Esophagus (tissue), 2 donors: Measurements from ENCODE around the gene CLHC1. TPM values are rescaled to one million over a fixed set of nuclear protein-coding genes. Genes with fewer than 3 reads are reported as not detected.

ENCODE experiments used
- H3K27ac ChIP-seq, 2 donors: one replicate each; pipeline ENCODE4 v1.5.1; 2013; ENCODE audit warnings: low read depth in 2 of 2, mild to moderate bottlenecking in 2 of 2, inconsistent platforms in 1 of 2, low read length in 1 of 2, moderate library complexity in 1 of 2
- H3K27me3 ChIP-seq, 2 donors: one replicate each; pipeline ENCODE4 v1.6.1; 2013; ENCODE audit warnings: low read length in 2 of 2, control low read depth in 1 of 2, mild to moderate bottlenecking in 1 of 2; ENCODE audit not compliant: insufficient read depth in 2 of 2, control insufficient read depth in 1 of 2
- H3K36me3 ChIP-seq, 2 donors: one replicate each; pipeline ENCODE4 v1.6.1; 2013; ENCODE audit warnings: low read length in 1 of 2; ENCODE audit not compliant: control insufficient read depth in 2 of 2, insufficient read depth in 2 of 2
- H3K4me1 ChIP-seq, 2 donors: one replicate each; pipeline ENCODE4 v1.6.1; 2013; ENCODE audit warnings: low read length in 1 of 2; ENCODE audit not compliant: control insufficient read depth in 2 of 2, insufficient read depth in 2 of 2
- H3K4me3 ChIP-seq, 2 donors: one replicate each; pipeline ENCODE4 v1.5.1; 2013; ENCODE audit warnings: low read length in 2 of 2, mild to moderate bottlenecking in 2 of 2, low read depth in 1 of 2, moderate library complexity in 1 of 2
- H3K9me3 ChIP-seq, 2 donors: one replicate each; pipeline ENCODE4 v1.6.1; 2013; ENCODE audit warnings: mild to moderate bottlenecking in 2 of 2, low read depth in 1 of 2, low read length in 1 of 2, moderate library complexity in 1 of 2; ENCODE audit not compliant: control insufficient read depth in 2 of 2, insufficient read depth in 1 of 2
- WGBS, 2 donors: extraction: QIAGEN DNeasy Blood & Tissue Kit; methylation state at CpG; one replicate each; pipeline ENCODE4 v1.1.7; 2013; 5-methylcytosine and 5-hydroxymethylcytosine counted together
- polyA plus RNA-seq, 2 donors: library from polyadenylated mRNA; stranded (reverse); fragments of 200-250 nt; gene quantifications; one replicate each; pipeline ENCODE4 v1.2.3, GENCODE V29; 2013
- donor health status: healthy with polysubstance abuse.
- donor health status: Bipolar disorder and iron deficiency.

Gene CLHC1
- polyA plus RNA-seq, 2 donors: 3.9 to 10.9 TPM

DNA sequence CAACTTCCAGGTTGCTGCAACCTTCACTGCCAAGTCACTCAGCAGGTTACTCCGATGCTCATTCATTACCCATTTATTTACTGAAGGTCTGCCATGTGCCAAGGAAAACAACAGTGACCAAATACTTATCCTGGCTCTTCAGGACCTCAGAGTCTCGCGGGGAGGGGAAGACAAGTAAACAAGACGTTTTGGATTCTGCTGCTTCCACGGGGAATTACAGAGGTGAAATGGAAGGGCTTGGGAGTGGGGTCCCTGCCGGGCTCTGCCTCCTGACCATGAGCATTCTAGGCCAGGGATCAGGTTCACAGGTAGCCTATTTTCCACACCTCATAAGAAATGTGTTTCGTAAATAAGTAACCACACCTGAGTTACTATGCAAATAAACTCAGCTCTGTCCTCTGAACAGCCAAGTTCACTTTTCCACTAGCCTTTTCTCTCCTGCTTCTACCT lies 68.1 kb downstream of the CLHC1 start:
- no peak overlapping the region for H3K4me3 ChIP-seq
- H3K9me3 ChIP-seq: no peaks in the 10 kb centered on the region
- no peak overlapping the region for H3K27ac ChIP-seq
- 46 to 52% methylated on average over 7 of the region's 7 CpGs for WGBS, 2 donors
- H3K36me3 ChIP-seq: no peaks in the 10 kb centered on the region
- H3K27me3 ChIP-seq: no peaks in the 10 kb centered on the region
- peaks cover 2 to 8% of the 10 kb centered on the region in 2 donors for H3K4me1 ChIP-seq

DNA sequence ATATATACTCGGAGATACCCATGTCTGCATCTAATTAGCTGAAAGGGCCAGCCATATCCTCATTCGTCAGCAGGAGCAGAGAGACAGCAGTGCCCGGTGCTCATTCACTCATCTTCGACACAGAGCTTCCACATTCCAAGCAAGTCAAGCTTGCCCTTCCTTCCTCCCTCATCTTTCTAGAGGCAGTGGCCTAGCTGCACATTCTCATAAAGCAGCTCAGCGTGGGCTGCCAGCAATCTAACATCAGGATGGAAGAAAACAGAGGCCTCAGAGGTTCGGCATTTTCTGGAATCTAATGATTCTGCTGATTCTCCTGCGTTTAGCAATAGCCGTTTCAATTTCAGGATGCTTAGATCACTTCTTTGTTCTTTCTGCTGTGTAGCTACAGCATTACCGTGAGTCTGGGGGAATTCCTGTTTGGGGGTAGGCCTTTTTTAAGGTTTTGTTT lies 68.8 kb downstream of the CLHC1 start:
- Histone ChIP-seq H3K4me1 (peaks cover 3 to 9% of the 10 kb centered on the region in 2 donors), H3K9me3 (no peaks in the 10 kb centered on the region), H3K36me3 (no peaks in the 10 kb centered on the region), H3K4me3 (no peak overlapping the region), H3K27me3 (no peaks in the 10 kb centered on the region), H3K27ac (no peak overlapping the region)
- 47 to 55% methylated on average over 9 of the region's 9 CpGs for WGBS, 2 donors

DNA sequence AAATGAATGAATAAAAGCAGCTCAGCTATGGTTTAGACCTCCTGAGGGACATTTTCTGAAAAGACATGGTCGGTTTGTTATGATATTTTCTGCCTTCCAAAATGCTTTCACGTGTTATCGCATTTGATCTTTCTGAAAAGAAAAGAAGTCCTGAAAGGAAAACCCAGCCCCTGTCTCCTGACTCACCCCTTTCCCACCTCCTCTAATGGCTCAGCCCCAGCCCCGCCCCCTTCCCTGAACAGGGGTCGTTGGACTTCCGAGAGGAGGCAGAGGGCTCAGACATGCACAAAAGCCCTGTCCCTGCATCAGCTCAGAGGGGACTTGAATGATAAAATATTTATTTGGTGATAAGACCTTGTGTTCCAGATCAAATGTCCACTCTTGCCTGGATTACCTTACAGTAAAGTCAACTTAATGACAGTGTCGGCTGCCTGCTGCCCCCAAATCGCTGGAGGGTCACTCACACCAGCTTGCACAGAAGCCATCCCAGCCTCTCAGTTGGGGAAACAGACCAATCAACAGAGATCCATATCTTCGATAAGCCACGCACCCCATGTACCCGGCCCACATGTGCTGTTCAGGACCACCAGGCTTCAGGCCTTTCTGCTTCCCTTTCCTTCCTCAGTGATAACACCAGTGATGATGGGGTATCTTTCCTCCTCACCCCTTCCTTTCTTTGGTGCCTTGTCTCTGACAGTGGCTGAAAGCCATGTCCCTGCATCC lies 69.6 kb downstream of the CLHC1 start:
- H3K27ac ChIP-seq: peak overlapping the region in 1 of 2 donors; percentile 18
- WGBS, 2 donors: 77 to 79% methylated on average over 11 of the region's 11 CpGs
- no peaks in the 10 kb centered on the region for H3K27me3 ChIP-seq
- no peaks in the 10 kb centered on the region for H3K36me3 ChIP-seq
- no peak overlapping the region for H3K4me3 ChIP-seq
- H3K4me1 ChIP-seq: peaks cover 6 to 10% of the 10 kb centered on the region in 2 donors
- H3K9me3 ChIP-seq: no peaks in the 10 kb centered on the region

DNA sequence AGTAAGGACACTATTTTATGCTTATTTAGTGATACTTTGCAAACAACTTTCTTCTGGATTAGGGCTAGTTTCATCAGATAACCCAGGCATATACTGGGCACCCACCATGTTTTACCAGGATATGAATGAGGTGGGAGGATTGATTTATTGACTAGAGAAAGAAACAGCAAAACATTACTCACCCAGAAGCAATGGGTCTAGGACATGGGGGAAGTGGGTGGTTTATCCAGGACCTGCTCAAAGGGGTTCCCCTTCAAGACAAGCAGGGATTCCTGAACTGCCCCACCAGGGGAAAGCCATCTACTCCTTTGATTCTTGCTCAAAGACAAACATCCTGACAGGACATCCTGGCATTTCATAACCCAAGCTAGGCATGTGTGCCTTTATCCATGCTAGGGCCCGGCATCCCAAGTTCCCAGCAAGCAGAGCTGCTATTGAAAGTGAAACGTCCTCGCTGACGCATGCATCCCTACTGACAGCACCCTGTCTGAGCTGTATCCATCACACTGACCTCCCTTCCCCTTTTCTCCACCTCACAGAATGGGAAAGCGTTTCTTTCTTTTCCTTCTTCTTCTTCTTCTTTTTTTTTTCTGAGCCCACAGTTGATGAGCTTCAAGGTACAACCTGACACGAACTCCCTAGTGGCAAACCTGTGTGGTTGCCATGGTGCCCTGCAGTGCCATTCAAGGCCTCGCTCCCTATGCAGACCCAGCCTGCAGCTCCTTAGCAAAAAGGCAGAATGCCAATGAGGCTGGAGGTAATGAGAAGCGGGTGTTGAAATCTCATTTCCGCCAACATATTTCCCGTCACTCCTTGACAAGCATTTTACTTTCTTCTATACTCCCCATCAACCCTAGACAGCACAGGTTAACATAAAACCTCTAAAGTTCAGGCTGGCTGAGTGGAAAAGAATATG lies 70.5 kb downstream of the CLHC1 start:
- no peaks in the 10 kb centered on the region for H3K27me3 ChIP-seq
- H3K4me3 ChIP-seq: no peak overlapping the region
- peaks cover 6 to 14% of the 10 kb centered on the region in 2 donors for H3K4me1 ChIP-seq
- no peaks in the 10 kb centered on the region for H3K36me3 ChIP-seq
- WGBS, 2 donors: 60 to 64% methylated on average over 10 of the region's 10 CpGs
- H3K27ac ChIP-seq: peak overlapping the region in 1 of 2 donors; percentile 35
- H3K9me3 ChIP-seq: no peaks in the 10 kb centered on the region

DNA sequence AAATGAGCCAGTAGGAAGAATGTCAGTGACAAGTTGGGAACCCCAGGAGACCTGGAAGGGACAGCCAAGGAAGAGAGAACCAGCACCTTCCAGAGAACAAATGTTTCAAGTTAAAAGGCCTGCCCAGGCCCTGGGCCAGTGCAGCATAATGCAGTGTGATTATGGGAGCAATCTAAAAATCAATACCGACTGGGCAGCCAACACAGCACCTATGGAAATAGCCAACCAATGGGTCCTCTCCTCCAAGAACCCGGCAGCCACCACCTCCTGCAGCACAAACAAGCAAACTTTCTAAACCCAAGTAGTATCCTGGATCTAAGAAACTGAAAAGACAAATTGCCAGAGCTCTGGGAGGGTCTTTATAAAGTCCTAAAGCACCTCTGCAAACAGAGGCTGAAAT lies 71.7 kb downstream of the CLHC1 start:
- no peak overlapping the region for H3K27ac ChIP-seq
- H3K4me1 ChIP-seq: peaks cover 7 to 14% of the 10 kb centered on the region in 2 donors

DNA sequence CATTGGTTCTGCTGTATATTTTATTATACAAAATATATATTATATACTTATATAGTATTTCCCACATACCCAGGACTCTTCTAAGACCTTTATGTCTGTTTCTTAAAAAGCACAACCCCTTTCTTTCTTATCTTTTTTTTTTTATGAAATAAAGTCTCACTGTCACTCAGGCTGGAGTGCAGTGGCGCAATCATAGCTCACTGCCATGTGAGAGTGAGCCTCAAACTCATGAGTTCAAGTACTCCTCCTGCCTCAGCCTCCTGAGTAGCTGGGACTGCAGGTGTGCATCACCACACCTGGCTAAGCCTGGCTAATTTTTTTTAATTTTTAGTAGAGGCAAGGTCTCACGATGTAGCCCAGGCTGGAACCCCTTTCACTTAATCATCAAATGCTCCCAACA lies 72.3 kb downstream of the CLHC1 start:
- Histone ChIP-seq H3K4me1 (peaks cover 7 to 17% of the 10 kb centered on the region in 2 donors), H3K27ac (no peak overlapping the region), H3K9me3 (no peaks in the 10 kb centered on the region), H3K36me3 (no peaks in the 10 kb centered on the region), H3K27me3 (no peaks in the 10 kb centered on the region), H3K4me3 (no peak overlapping the region)
- WGBS, 2 donors: 85 to 94% methylated on average over 2 of the region's 2 CpGs

More for the DNA sequence above, 71.7 kb downstream of the CLHC1 start:
- no peaks in the 10 kb centered on the region for H3K36me3 ChIP-seq
- no peaks in the 10 kb centered on the region for H3K9me3 ChIP-seq
- H3K4me3 ChIP-seq: no peak overlapping the region
- 78 to 94% methylated on average over 2 of the region's 2 CpGs for WGBS, 2 donors
- no peaks in the 10 kb centered on the region for H3K27me3 ChIP-seq

DNA sequence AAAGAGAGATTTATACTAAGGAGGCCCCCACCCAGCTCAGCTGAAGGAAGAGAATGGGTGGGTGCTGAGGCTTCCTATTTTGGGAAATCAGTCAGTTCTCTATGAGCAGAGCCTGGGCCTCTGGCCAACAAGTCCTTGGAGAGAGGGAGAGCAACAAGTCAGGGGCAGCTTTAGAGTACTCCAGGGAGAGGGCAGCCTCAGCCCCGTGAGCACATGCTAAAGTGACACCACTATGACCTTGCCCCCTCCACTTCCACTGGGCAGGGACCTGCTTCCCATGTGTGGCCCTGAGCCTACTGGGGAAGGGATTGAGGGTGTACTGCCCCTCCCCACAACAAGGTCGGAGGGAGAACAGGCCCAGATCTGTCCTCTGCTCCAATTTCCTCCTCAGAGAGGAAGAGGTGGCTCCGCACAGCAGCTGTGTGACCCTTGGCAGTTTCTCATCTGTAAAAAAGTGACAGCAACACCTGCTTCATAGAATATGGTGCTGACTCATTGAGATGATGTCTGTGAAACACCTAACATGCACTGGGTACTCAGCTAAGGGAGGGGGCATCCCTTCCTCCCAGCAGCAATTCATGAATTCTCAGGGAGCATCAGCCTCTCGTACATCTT lies 72.9 kb downstream of the CLHC1 start:
- 34% methylated on average over 4 of the region's 4 CpGs for WGBS, 2 donors
- no peaks in the 10 kb centered on the region for H3K9me3 ChIP-seq
- H3K4me3 ChIP-seq: no peak overlapping the region
- no peaks in the 10 kb centered on the region for H3K27me3 ChIP-seq
- H3K27ac ChIP-seq: peak overlapping the region; percentile 30 to 69
- H3K36me3 ChIP-seq: no peaks in the 10 kb centered on the region
- H3K4me1 ChIP-seq: peaks cover 7 to 22% of the 10 kb centered on the region in 2 donors

DNA sequence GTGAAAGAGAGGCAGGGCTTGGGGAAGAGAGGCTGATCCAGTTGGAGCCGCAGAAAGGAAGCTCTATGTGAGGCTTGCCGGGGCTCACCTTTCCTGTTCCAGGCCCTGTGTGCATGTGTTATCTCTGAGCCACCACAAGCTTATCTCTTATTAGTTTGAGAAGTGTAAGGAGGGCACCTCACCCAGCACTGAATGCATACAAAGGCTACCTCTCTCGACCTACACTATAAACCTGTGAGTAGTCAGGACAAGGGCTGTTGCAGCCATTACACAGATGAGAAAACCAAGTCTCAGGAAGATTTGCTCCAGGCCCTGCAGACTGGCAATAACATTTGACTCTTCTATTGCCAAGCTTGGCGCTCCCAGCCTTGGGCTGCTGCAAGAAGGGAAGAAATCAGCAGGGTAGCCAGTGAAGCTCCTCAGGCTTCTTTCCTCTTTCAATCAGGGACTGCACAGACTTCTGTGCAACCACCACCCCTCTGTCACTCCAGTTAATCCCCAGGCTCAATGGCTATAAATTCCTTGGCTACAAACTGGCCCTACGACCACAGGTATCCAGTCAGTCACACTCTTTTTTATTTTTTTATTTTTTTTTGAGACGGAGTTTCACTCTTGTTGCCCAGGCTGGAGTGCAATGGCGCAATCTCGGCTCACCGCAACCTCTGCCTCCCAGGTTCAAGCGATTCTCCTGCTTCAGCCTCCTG lies 73.8 kb downstream of the CLHC1 start:
- H3K27ac ChIP-seq: peak overlapping the region; percentile 0 to 72
- no peak overlapping the region for H3K4me3 ChIP-seq
- H3K4me1 ChIP-seq: peaks cover 7 to 22% of the 10 kb centered on the region in 2 donors
- no peaks in the 10 kb centered on the region for H3K27me3 ChIP-seq
- 69 to 70% methylated on average over 10 of the region's 10 CpGs for WGBS, 2 donors
- no peaks in the 10 kb centered on the region for H3K9me3 ChIP-seq
- H3K36me3 ChIP-seq: no peaks in the 10 kb centered on the region

DNA sequence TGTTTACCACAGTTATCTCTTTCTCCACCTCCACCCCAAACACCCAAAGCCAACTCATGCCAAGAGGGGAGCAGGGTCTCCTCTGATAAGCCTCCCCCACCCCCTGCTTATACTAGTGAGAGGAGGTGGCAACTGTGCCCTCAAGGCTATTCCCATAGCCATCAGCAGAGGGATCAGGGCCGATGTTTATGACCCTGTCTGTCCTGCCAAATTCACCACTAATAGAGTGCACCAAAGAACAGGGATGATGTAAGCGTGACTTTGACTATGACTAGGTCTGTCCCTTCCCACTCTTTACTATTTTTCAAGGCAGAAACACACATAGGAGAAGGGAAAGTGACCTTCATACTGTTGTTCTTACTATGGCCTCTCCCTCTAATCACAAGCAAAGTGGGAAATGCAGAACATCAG lies 74.6 kb downstream of the CLHC1 start:
- peak overlapping the region; percentile 60 to 73 for H3K27ac ChIP-seq
- no peak overlapping the region for H3K4me3 ChIP-seq
- H3K9me3 ChIP-seq: no peaks in the 10 kb centered on the region
- 38 to 40% methylated on average over 2 of the region's 2 CpGs for WGBS, 2 donors
- peaks cover 7 to 27% of the 10 kb centered on the region in 2 donors for H3K4me1 ChIP-seq
- no peaks in the 10 kb centered on the region for H3K36me3 ChIP-seq
- H3K27me3 ChIP-seq: no peaks in the 10 kb centered on the region
